Astrocyte of the cerebellum (primary cell): ENCODE measurements around the gene ZNF205.

Experiments used
- DNase-seq: peaks from one replicate; pipeline ENCODE4 v3.0.0-alpha.2; 2011; ENCODE audit warnings: low read depth
- H3K4me3 ChIP-seq: 2 replicates; pipeline ENCODE4 v1.5.1; 2011; ENCODE audit warnings: mild to moderate bottlenecking, low read depth, low read length, moderate library complexity
- CTCF ChIP-seq: IDR thresholded peaks from 2 replicates; pipeline ENCODE4 v1.5.1; 2012; ENCODE audit warnings: low read length, low read depth, moderate library complexity, mild to moderate bottlenecking; ENCODE audit errors: missing control alignments
- in situ Hi-C: cut with HindIII; loops from 2 replicates; pipeline ENCODE4 v1.10.0; 2017; ENCODE audit warnings: low sequenced_read_pairs

Gene ZNF205

GRCh38 chr16:3155181-3155580, 42.8 kb downstream of the ZNF205 start:
- no peak for TF ChIP-seq CTCF
- no peak overlapping the region for H3K4me3 ChIP-seq
- in situ Hi-C loops, result no loop called here
- DNase-seq, result no peak

- H3K4me3 ChIP-seq, result no peak overlapping the region
- in situ Hi-C loops, result no loop called here
- TF ChIP-seq CTCF, result no peak
Observed at GRCh38 chr16:3155972-3156371, 43.6 kb downstream of the ZNF205 start.

GRCh38 chr16:3157229-3158025, 45.0 kb downstream of the ZNF205 start:
- in situ Hi-C loops, result no loop called here
- peak overlapping the region; percentile 64 for H3K4me3 ChIP-seq
- peak; percentile 58 for DNase-seq
- no peak for TF ChIP-seq CTCF

More at GRCh38 chr16:3155972-3156371, 43.6 kb downstream of the ZNF205 start:
- DNase-seq, result no peak

GRCh38 chr16:3158026-3158509, 45.7 kb downstream of the ZNF205 start:
- H3K4me3 ChIP-seq, result peak overlapping the region; percentile 64
- in situ Hi-C loops, result no loop called here
- TF ChIP-seq CTCF, result no peak
- no peak for DNase-seq

GRCh38 chr16:3158510-3159314, 46.3 kb downstream of the ZNF205 start:
- in situ Hi-C loops, result no loop called here
- no peak for TF ChIP-seq CTCF
- peak; percentile 49 for DNase-seq

GRCh38 chr16:3161235-3162018, 49.0 kb downstream of the ZNF205 start:
- no peak overlapping the region for H3K4me3 ChIP-seq
- in situ Hi-C loops, result no loop called here
- TF ChIP-seq CTCF, result no peak
- DNase-seq, result no peak

More at GRCh38 chr16:3158510-3159314, 46.3 kb downstream of the ZNF205 start:
- peak overlapping the region; percentile 64 for H3K4me3 ChIP-seq
